Measurements from ENCODE around the gene ADA. TPM values are rescaled to one million over a fixed set of nuclear protein-coding genes. Genes with fewer than 3 reads are reported as not detected.

The ADA gene
- total and polyA plus RNA-seq, 9 of the 15 experiments (the other 6 are each of a cell fraction or from before 2014, with no cell fraction given), result 2.4 to 26.1 (median 5.3) TPM

DNA sequence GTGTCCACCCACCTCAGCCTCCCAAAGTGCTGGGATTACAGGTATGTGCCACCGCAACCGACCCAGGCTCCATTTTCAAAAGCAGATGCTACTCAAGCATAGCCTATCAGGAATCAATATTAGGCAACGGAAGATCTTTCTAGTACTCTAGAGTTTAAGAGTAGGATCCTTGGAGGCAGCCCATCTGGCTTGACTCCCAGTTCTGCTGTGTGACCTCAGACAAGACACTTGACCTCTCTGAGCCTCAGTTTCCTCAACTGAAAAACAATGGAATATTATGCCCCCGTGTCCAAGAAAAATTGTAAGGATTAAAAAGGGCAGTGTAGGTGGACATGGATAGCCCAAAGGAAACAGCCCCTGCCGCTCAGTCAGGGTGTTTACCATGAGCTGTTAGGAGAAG, 14.5 kb downstream of the ADA start:
- DNase-seq (ENCODE audit: extremely low read depth in 1 of 4, low spot score in 3 of 4) (no peak), ATAC-seq (no peak), FAIRE-seq (no peak)
- ChIA-PET CTCF (ENCODE audit: low intra/inter-chr PET ratio) (no interaction called here), POLR2A (interaction anchor here (1.0 to 1.6 kb wide), 2 partner anchors 10 to 14 kb away, joined by 3 read pairs; partner anchors contain the start of gene ADA)
- Histone ChIP-seq H3K27me3 (ENCODE audit: control insufficient read depth in 2 of 2, insufficient read depth in 2 of 2, low read length in 2 of 2) (no peaks in the 10 kb centered on the region), H3K9ac (ENCODE audit: insufficient read depth in 1 of 2, low read depth in 2 of 2, low read length in 2 of 2) (no peak overlapping the region), H4K20me1 (replicated peaks; ENCODE audit: control insufficient read depth, insufficient read depth, low read length) (no peaks in the 10 kb centered on the region), H3K4me2 (ENCODE audit: insufficient read depth, low read length) (no peak overlapping the region), H3K9me3 (replicated peaks; ENCODE audit: control insufficient read depth, insufficient read depth, low read depth, low read length) (no peaks in the 10 kb centered on the region), H3K9me1 (ENCODE audit: control insufficient read depth, insufficient read depth, low read length) (peaks cover 3% of the 10 kb centered on the region), H3K79me2 (ENCODE audit: control insufficient read depth, insufficient read depth, low read length) (no peaks in the 10 kb centered on the region), H3K4me3 (no peak overlapping the region), H3K4me1 (replicated peaks in 1 of 2; ENCODE audit: control insufficient read depth in 2 of 2, insufficient read depth in 2 of 2, low read length in 2 of 2) (peaks cover 2 to 3% of the 10 kb centered on the region in 2 experiments; a peak in 4 of 5 replicates), H2AFZ (ENCODE audit: low read depth, low read length) (no peak overlapping the region), H3K27ac (ENCODE audit: extremely low read depth, low read depth, low read length) (no peak overlapping the region), H3K36me3 (ENCODE audit: control insufficient read depth, insufficient read depth, low read length) (no peaks in the 10 kb centered on the region)
- intact Hi-C loops (cut with micrococcal nuclease), result no loop called here
- BruUV-seq (replicated peaks), result no TSS peak
- 56% methylated on average over 5 of the region's 5 CpGs for WGBS (ENCODE audit: insufficient coverage, low coverage, missing lambda C conversion rate)
- in situ Hi-C loops (cut with MboI), result no loop called here
- TF ChIP-seq KDM1A (IDR thresholded peaks at IDR 0.05) (peak; percentile 33 to 44; a peak in 2 of 4 replicates), BRD9 (IDR thresholded peaks at IDR 0.05; ENCODE audit: low read depth, partially characterized antibody) (no peak), ZNF785 (CRISPR knock-in tag; IDR thresholded peaks at IDR 0.05) (no peak), NCOA4 (IDR thresholded peaks at IDR 0.05; ENCODE audit: partially characterized antibody) (no peak), FIP1L1 (IDR thresholded peaks at IDR 0.05; ENCODE audit: low read depth, low read length, poor library complexity, severe bottlenecking) (no peak), ZNF134 (CRISPR knock-in tag; conservative IDR thresholded peaks at IDR 0.05) (no peak)
- TF ChIP-seq, protein P1, sequence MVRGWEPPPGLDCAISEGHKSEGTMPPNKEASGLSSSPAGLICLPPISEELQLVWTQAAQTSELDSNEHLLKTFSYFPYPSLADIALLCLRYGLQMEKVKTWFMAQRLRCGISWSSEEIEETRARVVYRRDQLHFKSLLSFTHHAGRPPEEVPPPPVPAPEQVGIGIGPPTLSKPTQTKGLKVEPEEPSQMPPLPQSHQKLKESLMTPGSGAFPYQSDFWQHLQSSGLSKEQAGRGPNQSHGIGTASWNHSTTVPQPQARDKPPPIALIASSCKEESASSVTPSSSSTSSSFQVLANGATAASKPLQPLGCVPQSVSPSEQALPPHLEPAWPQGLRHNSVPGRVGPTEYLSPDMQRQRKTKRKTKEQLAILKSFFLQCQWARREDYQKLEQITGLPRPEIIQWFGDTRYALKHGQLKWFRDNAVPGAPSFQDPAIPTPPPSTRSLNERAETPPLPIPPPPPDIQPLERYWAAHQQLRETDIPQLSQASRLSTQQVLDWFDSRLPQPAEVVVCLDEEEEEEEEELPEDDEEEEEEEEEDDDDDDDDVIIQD (CRISPR knock-in tag; IDR thresholded peaks at IDR 0.05), result no peak
- TF ChIP-seq, protein P2, sequence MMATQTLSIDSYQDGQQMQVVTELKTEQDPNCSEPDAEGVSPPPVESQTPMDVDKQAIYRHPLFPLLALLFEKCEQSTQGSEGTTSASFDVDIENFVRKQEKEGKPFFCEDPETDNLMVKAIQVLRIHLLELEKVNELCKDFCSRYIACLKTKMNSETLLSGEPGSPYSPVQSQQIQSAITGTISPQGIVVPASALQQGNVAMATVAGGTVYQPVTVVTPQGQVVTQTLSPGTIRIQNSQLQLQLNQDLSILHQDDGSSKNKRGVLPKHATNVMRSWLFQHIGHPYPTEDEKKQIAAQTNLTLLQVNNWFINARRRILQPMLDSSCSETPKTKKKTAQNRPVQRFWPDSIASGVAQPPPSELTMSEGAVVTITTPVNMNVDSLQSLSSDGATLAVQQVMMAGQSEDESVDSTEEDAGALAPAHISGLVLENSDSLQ (IDR thresholded peaks at IDR 0.05), result no peak
- TF ChIP-seq, protein P3, sequence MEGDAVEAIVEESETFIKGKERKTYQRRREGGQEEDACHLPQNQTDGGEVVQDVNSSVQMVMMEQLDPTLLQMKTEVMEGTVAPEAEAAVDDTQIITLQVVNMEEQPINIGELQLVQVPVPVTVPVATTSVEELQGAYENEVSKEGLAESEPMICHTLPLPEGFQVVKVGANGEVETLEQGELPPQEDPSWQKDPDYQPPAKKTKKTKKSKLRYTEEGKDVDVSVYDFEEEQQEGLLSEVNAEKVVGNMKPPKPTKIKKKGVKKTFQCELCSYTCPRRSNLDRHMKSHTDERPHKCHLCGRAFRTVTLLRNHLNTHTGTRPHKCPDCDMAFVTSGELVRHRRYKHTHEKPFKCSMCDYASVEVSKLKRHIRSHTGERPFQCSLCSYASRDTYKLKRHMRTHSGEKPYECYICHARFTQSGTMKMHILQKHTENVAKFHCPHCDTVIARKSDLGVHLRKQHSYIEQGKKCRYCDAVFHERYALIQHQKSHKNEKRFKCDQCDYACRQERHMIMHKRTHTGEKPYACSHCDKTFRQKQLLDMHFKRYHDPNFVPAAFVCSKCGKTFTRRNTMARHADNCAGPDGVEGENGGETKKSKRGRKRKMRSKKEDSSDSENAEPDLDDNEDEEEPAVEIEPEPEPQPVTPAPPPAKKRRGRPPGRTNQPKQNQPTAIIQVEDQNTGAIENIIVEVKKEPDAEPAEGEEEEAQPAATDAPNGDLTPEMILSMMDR (IDR thresholded peaks at IDR 0.05 in 2 of 3, conservative IDR thresholded peaks at IDR 0.05 in 1 of 3; ENCODE audit: insufficient read depth in 2 of 3, low read depth in 1 of 3, low read length in 3 of 3), result no peak
- TF ChIP-seq, protein P4, sequence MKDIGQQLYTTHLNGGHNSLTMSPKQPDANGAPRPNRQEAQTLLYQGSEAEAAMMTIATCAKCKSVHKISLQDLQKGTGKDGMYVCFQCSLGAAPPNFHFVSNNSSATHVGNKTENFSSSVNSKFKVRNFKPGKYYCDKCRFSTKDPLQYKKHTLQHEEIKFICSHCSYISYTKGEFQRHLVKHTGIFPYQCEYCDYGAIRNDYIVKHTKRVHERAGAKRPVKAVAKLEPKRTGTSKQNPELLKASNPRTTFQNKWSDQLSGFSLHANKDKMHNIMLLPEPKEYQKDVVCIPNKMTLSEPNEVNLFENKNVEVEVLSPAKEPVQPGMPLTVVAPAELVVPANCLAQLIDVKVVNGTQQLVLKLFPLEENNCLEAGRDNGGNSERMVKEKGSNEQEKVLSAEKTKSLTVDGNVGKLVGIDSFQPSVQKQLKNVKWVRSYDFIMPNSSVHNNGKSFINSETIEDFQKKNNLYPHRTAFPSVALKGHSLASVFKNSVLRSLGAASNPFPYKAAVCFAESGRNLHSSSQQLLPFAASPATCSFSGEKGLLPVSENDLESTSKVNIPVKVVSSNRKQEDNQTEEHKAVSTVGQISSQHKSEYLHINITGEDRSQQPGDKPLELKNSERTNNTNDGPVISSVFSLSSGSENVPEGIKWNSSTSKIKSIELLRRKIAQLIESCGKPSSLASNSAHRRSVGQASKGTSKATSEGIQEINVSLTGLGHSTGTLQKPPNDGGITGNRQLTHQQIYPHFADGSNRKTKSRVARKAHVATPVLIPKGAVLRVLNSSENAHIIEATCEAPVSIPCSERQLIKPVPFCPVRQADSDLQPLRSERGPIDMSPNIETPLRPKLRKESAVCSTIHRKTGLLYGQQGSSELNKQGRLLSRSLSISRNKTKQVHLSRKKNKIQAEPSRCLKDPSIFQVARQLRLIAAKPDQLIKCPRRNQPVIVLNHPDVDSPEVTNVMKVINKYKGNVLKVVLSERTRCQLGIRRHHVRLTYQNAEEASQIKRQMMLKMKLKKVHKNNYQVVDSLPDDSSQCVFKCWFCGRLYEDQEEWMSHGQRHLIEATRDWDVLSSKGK (CRISPR knock-in tag; IDR thresholded peaks at IDR 0.05), result no peak
- TF ChIP-seq, protein P5, sequence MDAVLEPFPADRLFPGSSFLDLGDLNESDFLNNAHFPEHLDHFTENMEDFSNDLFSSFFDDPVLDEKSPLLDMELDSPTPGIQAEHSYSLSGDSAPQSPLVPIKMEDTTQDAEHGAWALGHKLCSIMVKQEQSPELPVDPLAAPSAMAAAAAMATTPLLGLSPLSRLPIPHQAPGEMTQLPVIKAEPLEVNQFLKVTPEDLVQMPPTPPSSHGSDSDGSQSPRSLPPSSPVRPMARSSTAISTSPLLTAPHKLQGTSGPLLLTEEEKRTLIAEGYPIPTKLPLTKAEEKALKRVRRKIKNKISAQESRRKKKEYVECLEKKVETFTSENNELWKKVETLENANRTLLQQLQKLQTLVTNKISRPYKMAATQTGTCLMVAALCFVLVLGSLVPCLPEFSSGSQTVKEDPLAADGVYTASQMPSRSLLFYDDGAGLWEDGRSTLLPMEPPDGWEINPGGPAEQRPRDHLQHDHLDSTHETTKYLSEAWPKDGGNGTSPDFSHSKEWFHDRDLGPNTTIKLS (IDR thresholded peaks at IDR 0.05; ENCODE audit: borderline replicate concordance, low read depth), result no peak
- TF ChIP-seq, protein P6, sequence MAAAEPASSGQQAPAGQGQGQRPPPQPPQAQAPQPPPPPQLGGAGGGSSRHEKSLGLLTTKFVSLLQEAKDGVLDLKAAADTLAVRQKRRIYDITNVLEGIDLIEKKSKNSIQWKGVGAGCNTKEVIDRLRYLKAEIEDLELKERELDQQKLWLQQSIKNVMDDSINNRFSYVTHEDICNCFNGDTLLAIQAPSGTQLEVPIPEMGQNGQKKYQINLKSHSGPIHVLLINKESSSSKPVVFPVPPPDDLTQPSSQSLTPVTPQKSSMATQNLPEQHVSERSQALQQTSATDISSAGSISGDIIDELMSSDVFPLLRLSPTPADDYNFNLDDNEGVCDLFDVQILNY (CRISPR knock-in tag; IDR thresholded peaks at IDR 0.05), result no peak
